Skin epidermis (tissue), 12 donors: ENCODE data around the gene DMRTA2.

Experiments used
- H3K27ac ChIP-seq, 21 experiments: fragments of 200-600 bp; sonication (generic) in 11 of 21; one replicate each; pipeline ENCODE4 v1.5.0; 2020; ENCODE audit warnings: mild to moderate bottlenecking in 3 of 21, inconsistent platforms in 2 of 21, moderate library complexity in 2 of 21
- H3K4me3 ChIP-seq, 7 experiments: fragments of 200-600 bp; sonication (generic) in 2 of 7; one replicate each; pipeline ENCODE4 v1.5.0; 2020; ENCODE audit warnings: inconsistent platforms in 2 of 7, mild to moderate bottlenecking in 2 of 7, moderate library complexity in 1 of 7

DMRTA2 gene

DNA sequence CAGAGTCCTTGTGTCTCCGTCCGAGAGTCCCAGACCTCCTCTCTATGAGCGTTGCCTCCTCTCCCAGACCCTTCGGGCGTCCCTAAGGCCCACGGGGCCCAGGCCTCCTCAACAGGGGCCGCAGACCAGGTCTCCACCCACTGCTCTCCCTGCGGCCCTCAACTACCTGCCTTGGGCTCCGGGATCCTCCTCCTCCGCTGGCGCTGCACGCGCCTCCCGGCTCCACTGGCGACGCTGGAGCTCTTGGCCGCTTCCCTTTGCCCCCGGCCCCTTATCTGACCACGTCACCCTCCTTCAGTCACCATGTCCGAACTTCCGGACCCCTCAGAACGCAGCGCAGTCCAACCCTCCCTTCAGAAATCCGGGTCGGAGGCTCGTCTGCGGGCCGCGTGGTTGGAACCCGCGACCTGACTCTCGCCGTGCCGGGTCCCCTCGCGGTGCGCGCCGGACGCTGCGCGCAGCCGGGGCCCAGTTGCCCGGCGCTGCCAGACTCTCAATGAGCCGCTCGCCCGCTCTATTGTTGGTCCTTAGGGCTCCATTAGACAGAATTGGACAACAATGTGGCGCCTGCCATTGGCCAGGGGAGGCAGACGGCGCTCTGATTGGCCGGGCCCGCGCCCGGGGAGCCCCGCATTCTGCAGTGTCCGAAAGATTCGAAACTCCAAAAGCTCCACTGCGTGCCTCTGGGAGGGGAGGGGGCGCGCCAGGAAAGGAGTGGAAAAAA lies at the start of gene DMRTA2:
DMRTA2 (minus strand) TSS at position 498 of the 724 bp plus-strand sequence. CDS start 1,907 bp downstream, outside the sequence.
- H3K4me3 ChIP-seq, result peak within 1 kb of the TSS; percentile 16 to 34 (median 24)
- H3K27ac ChIP-seq, result no peak within 1 kb of the TSS

DNA sequence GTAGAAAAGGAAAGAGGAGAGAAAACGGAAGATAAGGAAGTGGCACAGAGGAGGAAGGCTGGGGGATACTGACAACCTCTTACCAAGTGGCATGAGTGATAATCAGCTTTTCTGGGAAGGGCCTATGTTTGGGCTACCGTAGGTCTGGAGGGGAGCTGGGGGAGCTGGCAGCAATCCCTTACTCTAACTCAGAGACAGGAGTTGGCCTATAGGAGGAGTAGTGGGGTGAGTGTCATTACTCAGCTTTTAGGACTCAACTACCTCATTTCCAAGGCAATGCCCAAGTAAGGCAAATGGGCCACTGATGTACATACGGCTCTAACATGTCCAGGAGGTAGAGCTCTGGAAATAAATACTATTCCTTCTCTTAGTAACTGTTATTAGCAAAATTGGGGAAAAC lies 48.7 kb upstream of the DMRTA2 start:
- no peak overlapping the region for H3K4me3 ChIP-seq
- no peak overlapping the region for H3K27ac ChIP-seq

DNA sequence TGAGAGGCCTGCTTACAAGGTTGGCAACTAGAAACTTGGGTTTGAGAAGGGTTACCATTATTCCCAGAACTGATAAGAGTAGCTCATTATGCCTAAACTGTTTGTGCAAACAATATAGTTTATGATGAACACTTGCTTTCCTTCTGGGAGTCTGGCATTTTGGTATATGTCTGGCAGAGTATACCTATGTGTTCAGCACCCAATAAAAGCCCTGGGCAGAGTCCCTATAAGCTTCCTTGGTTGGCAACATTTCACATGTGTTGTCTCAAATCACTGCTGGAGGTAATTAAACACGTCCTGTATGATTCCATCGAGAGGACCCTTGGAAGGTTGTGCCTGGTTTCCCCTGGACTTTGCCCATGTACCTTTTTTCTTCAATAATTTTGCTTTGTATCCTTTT lies 39.7 kb upstream of the DMRTA2 start:
- Histone ChIP-seq H3K27ac (no peak overlapping the region), H3K4me3 (no peak overlapping the region)

DNA sequence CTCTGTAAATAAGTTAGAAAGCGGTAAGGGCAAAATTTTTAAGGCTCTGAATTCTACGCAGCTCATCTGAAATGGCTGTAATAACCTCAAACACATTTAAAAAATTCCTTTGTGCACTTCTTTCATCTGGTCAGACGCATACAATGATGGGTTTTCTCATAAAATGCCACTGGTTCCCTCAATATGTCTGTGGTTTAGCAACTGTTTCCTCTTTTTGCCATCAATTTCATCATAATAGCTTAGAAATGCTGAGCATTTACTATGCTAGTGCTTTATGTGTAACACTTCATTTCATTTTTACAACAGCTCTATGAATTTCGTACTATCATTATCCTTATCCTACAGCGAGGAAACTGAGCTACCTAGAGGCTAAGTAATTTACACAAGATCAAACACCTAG lies 35.3 kb upstream of the DMRTA2 start:
- no peak overlapping the region for H3K27ac ChIP-seq

DNA sequence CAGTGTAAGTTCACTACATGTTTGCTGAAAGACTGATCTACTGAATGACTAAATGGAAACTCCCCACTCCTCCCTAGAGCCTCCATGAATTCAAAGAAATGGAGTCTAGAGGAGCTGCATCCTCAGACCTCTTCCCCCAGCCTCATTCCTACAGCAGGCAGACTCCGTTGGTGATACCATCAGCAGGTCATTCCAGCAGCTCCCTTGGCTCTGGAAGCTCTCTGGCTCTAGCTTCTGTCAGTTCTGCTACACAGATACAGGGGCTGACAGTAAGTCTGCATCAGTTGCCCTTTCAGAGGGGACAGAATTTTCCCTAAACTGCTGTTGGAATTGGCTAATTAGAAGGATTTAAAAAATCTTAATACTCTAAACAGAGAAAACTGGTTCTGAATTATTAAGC lies 31.7 kb upstream of the DMRTA2 start:
- H3K27ac ChIP-seq, result no peak overlapping the region

More for the DNA sequence above, 35.3 kb upstream of the DMRTA2 start:
- no peak overlapping the region for H3K4me3 ChIP-seq

DNA sequence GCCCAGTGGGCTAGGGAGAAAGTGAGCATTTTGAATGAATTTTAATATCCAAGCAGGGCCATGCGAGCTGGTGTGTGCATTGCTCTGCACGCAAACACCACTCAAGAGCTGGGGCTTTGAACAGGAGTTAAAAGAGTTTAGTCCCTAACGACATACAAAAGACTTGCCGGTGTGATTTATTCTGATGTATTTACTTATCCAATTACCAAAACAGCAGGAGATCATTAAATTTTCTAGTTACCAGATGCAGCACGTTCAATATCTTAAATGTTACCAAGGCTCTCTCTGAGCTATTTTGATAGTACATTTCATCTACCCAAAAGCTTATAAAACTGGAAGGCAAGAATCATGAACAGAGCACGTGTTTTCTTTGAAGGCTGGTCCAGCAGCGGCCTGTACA lies 30.0 kb upstream of the DMRTA2 start:
- no peak overlapping the region for H3K4me3 ChIP-seq
- no peak overlapping the region for H3K27ac ChIP-seq

More for the DNA sequence above, 31.7 kb upstream of the DMRTA2 start:
- H3K4me3 ChIP-seq, result no peak overlapping the region

DNA sequence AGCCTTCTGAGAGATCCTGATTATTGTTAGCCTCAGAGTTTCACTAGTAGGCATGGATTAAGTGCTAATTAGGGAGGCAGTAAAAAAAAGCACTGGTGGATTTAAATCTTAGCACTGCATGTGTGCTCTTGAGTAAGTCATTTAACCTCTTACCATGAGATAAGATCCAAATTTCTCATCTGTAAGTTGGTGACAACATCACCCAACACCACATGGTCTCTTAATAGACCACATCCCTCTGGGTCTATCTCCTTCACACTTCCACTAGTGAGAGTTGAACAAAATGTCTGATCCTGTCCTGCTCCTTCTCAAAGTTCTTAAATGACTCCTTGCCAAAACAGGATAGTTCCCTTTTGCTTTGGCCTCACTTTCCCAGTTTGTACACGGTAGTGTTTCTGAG lies 29.5 kb upstream of the DMRTA2 start:
- Histone ChIP-seq H3K27ac (no peak overlapping the region), H3K4me3 (no peak overlapping the region)

DNA sequence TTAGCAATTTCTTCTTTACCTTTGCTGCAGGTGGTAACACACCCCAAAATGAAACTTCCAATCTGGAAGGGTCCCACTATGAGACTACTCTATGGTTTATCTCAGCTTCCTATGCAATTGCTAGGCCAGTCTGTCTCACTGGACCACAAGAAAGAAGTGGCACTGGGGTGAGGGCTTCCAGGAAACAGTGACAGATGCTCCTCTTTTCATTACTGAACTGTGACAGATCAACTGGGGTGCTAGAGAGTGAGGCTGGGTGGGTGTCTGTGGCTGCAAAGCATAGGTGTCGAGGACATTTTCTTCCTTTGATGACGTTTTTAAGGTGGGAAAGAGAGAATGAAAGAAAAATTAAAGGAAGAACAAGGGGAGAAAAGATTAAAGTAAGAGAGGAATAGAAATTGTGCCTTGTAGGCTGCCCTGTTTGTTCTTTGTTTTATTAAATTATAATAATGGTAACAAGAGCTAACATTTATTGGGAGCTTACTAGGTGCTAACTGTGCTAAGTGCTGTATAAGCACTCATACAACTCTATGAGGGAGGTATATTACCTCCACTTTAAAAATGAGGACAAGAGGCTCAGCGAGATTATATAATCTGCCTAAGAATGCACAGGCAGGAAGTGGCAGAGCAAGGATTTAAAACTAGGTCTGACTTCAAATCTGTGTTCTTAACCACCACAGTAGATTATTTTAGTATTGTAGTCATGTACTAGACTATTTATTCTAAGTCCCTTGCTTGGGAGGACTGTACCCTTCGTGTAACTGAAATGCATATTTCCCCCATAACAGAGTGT lies 27.8 kb upstream of the DMRTA2 start:
- Histone ChIP-seq H3K27ac (peak overlapping the region in 1 of 21 experiments; percentile 21), H3K4me3 (no peak overlapping the region)

DNA sequence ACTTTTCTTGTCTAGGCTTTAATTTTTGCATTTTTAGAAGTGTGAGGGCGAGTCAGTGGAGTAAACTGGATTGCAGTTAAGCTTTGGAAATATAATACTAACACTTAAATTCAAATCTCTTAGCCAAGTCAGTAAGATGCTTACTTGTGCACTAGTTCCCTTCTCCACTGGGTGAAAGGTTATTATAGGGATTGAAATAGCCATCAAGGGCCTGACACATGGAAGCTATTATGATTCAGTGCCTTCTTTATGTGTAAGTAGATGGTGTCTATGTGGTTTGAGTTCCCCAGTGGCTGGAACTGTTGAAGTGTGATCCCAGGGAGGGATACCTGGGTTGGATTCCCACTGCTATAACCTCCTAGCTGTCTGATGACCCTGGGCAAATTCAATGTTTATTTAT lies 24.7 kb upstream of the DMRTA2 start:
- H3K27ac ChIP-seq, result no peak overlapping the region
- no peak overlapping the region for H3K4me3 ChIP-seq

DNA sequence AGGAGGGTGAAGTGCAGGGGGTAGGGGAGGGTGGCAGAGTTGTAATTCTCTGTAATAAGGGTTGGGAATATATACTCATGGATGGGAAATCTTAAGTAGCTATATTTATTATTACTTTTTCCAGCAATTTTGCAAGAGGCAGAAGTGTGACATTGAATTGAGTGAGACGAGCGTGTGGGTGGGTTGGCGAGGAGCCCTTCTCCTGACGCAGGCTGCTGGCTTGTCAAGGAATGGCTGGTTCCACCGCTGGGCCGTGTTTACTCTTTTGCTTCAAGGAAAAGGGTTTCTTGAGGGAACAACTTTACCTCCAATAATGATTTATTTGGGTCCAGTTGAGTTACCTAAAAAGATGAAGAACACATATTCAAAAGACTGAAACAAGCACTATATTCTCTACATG lies 17.9 kb upstream of the DMRTA2 start:
- H3K27ac ChIP-seq, result no peak overlapping the region

DNA sequence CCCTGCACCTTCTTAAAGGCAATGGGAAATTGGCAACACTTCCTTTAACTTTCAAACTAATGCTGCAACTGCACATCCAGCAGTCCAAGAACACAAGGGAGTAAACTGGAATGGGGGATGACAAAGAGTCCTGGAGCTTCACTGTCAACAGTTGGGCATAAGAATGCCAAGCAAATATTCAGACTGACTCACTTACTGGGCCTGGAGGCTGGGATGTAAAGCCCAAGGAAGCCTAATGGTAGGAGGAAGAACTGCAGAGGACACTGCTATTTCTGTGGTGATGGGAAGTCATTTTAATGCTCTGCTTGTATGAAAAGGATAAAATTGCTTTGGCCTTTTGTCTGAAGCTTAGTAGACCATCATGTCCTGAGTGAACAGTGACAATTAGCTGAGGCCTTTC lies 15.7 kb upstream of the DMRTA2 start:
- Histone ChIP-seq H3K27ac (no peak overlapping the region), H3K4me3 (no peak overlapping the region)

More for the DNA sequence above, 17.9 kb upstream of the DMRTA2 start:
- H3K4me3 ChIP-seq, result no peak overlapping the region

DNA sequence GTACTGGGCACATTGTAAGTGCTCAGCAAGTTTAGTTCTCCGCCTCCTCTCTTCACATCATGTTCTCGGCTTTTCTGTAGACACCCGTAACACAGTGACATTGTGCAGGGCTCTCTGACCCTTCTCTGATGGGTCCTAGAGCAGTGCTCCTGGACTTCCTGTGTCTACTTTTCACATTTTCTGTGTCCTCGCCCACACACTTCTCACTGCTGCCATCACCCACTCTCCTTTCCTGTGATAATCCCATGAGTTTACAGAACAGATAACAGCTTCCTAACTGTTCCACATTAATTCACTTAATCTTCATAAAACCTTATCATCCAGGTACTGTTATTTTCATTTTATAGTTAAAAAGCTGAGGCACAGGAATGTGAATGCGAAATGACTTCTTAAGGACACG lies 13.2 kb upstream of the DMRTA2 start:
- Histone ChIP-seq H3K27ac (no peak overlapping the region), H3K4me3 (no peak overlapping the region)

DNA sequence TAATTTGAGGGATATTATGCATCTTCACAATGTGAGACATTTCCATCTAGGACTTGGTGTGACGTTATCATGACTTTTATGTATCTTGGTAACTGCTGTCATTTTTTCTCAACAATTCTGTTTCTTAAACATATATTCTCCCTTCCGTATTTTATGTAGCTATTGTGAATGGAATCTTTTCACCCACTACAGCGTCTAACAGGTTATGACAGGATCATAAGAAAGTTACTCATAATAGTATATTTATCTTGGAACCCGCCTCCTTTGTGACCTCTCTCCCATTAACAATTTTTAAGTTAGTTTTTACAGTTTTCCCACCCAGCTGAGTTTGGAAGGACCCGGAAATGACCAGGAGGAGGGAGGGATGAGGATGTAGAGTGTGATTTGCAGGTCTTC lies 6.8 kb upstream of the DMRTA2 start:
- H3K4me3 ChIP-seq, result no peak overlapping the region

DNA sequence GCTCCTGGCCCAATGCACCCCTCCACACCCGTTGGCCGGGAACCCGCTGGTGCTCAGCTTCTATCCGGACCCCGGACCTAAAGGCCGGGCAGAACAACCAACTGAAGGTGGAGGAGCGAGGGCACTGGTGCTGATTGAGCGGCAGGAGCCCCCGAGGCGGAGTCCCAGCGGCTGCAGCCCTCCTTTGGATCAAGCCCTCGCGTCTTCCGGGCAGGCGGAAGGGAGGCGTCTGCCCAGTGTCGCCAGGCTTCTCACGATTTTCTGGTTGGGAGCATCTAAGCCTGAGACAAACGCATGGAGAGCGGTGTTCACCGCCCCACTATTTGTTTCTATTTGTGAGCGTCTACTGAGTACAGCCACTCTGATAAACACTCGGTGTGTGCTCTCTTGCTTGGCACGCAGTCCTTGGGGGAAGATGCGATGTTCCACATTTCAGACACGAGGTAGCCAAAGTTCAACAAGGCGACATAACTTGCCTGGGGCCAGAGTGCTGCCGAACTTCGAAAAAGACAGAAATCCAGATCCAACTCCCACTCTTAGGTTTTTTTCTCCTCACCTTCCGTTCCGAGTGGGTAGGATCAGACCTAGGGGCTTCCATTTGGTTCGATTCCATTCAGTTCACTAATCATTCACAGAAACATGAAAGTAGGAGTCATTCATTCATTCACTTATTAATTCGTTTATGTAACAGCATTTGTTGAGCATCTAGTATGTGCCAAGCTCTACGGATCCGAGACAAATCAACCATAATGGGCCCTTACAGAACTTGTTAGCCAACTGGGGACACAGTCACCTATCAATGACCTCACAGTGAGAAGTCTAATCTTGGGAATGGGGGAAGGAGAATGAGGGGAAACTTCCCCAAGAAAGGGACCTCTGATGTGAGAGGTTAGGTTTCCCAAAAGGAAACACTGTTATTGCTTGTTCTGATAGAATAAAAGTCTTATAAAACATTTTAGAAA lies 4.9 kb upstream of the DMRTA2 start:
- H3K27ac ChIP-seq, result no peak overlapping the region
- H3K4me3 ChIP-seq, result no peak overlapping the region

More for the DNA sequence above, 6.8 kb upstream of the DMRTA2 start:
- no peak overlapping the region for H3K27ac ChIP-seq

DNA sequence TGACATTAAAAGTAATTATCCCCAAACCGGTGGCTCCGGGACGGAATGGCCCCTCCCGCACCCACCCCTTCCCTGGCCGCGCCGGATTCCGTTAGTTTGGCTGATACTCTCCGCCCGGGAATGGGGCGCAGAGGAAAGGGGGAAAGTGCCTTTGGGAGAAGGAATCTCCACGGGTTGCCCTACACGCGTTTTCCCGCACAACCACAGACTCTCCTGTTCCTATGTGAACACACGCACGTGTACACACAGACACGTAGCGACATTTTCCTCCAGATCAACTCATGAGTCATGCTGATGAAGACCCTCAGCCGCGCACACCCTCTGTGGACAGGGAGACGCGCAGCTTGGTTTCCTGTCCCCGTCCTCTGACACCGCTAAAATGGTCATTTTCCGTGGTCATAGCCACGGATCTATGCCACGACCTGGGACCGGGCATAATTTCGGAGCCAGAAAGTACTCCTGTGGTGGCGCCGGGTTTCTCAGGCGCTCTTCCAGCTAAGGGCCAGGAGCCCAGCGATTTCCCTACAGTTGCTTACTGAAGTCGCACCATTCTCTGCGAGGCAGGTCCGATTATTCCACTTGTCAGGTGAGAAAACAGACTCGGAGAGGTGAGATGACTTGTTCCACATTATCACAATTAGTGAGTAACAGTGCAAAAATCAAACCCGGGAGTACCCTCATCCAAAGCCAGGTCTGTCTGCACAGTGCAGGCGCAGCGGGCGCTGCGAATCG lies 4.0 kb upstream of the DMRTA2 start:
- H3K4me3 ChIP-seq, result no peak overlapping the region

DNA sequence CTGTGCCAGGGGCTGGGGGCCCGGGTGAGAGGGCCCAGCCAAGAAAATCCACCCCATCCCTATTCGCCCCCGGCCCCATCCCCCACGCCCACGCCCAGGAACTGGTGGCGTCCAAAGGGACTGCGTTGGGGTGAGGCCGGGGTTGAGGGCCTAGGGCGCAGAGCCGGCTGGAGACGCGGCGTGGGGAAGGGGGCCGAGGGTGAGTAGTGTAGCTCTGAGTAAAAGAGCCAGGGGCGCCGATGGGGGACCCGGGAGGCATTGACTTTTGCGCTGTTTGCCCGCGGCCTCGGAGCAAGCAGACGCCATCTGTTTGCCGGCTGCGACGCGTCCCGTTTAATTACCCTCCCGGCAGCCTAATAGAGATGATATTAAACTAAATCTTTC lies 3.5 kb upstream of the DMRTA2 start:
- Histone ChIP-seq H3K4me3 (no peak overlapping the region), H3K27ac (no peak overlapping the region)

More for the DNA sequence above, 4.0 kb upstream of the DMRTA2 start:
- H3K27ac ChIP-seq, result no peak overlapping the region

DNA sequence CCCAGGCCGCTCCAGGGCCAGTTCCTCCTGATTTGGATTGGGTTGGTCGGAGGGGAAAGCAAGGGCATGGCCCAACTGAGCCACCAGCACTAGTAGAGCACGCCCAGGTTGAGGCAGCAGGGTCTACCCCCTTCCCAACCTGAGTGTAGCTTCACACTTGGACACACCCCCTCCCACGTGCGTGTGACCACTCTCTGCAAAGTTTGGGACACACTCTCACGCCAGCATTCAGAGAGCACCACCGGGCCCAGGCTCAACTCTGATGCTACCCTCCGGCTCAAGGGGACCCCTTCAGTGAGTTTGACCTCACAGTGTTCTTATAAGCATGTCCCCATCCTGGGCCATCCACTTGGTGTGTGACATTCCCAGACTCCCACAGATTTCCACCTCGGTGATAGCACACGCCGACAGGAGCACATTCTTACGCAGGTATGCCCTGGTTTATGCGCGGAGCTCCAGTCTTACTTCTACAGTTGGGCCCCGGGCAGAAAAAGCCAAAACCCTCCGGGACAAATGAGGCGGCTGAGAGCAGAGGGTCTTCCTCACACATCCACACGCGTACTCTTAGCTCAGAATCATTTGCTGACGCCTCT lies 3.0 kb upstream of the DMRTA2 start:
- H3K27ac ChIP-seq, result no peak overlapping the region
- H3K4me3 ChIP-seq, result no peak overlapping the region

DNA sequence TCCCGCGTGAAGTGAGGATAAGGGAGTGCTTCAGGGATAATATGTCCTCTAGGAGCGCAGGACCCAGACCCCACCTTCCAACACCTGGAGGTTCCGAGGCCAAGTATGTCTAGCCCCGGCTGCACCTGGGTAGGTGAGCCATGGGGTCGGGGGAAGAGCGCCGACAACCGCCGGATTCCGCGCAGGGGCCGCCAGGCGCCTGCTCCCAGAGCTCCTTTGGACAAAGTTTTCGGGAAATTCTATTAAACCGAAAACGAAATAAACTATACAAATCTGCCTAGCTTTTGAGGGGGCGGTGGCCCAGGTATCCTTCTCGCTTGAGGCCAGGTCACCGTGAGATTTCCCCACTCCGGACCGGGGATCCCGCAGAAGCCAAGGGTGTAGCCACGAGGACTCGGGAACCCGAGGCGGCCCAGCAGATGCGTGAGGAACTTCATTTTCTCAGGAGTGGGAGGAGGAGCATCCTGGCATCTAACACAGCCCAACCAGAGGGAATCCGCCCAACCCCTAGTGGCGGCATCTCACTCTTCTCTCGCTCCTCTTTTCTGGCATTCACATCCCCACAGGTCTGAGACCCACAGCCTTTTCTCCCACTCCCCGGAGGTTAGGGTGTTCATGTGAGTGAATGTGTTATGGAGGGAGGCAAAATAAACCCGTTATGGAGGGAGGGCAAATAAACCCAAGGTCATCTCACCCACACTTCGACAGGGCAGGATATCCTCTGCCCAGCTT lies 2.3 kb upstream of the DMRTA2 start:
- Histone ChIP-seq H3K4me3 (no peak overlapping the region), H3K27ac (no peak overlapping the region)
